Activated T-cell treated with anti-CD3 and anti-CD28 coated beads for 4 hours (primary cell): Measurements from ENCODE around the gene UVRAG.
"Not testable (repeated sequence)": the region's sequence is repeated elsewhere in the genome, so short reads cannot be mapped to it uniquely, and the experiment has no call there.

Experiments
- DNase-seq: peaks from one replicate; pipeline ENCODE4 v3.0.0-alpha.2; 2020

UVRAG gene

DNA sequence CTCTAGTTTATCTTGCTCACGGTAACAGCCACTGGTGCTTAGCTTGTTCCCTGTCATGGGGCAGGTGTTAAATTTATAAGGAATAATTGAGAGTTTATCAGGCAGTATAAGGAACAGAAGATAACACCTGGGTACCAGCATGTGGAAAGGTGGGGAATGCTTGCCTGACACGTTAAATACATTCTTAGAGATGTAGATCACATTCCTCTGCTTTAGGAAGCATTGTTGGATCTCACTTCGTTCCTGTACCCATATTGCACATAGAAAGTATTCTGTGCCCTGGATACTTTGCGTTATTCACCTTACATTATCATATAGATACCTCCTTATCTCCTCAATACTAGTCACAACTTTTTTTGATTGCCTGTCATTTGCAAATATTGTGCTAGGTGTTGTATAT, 114.7 kb downstream of the UVRAG start:
- no peak for DNase-seq

- DNase-seq: no peak
Measured at GRCh38 chr11:75930534-75930933, 115.5 kb downstream of the UVRAG start.

- no peak for DNase-seq
Measured at GRCh38 chr11:75931124-75931523, 116.1 kb downstream of the UVRAG start.

- DNase-seq: not testable (repeated sequence)
Measured at GRCh38 chr11:75933736-75934135, 118.7 kb downstream of the UVRAG start.

DNA sequence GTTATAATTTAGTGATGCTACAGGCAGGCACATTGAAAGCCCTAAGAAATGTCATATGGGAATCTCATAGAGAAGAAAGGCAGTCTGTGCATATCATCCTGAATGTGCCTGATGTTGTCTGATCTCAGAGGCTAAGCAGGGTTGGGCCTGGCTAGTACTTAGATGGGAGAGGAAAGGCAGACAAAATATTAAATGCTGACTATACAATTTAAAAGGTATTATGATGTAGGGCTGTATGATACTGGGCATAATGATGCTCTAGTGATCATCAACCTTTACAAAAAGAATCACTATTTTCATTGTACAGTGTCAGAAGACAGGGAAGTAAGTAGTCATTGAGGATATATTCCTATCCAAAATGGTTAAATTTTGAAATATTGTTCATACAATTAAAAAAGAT, 119.8 kb downstream of the UVRAG start:
- no peak for DNase-seq

DNA sequence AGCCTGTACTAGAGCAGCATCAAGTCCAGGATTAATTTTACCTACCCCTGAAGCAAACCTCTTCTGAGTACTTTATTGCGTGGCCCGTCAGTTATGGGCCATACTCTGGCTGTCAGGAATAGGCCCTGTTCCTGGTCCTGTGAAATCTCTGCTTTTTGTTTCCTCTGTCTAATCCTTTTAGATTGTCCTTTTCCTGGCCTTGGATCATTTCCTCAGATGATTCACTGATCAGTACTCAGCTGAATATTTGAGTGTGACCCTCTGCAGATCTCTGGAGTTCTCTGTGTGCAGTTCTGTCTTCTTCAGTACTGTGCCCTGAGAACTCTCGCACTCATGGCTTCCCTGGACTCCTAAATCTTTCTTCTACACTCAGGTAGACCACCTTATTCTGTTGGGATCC, 123.5 kb downstream of the UVRAG start:
- no peak for DNase-seq

DNA sequence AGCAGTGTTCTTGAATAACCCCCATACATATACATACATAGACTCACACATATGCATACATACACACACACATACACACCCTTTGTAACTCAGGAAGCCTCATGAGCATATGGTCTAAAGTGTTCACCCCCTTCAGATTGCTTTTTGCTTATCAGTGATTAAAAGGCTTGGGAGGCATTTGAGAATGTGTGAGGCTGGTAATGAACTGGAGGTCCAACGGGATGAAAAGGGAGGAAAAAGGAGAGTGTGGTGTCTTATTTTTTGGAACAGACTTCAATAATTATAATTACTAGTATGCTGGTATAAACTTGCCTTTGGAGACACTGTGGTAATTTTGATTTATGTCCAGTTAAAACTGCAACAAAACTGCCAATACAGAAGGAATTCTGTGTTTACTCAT, 124.5 kb downstream of the UVRAG start:
- no peak for DNase-seq

GRCh38 chr11:75939992-75940391, 125.0 kb downstream of the UVRAG start:
- DNase-seq: no peak

GRCh38 chr11:75940911-75941310, 125.9 kb downstream of the UVRAG start:
- no peak for DNase-seq

DNA sequence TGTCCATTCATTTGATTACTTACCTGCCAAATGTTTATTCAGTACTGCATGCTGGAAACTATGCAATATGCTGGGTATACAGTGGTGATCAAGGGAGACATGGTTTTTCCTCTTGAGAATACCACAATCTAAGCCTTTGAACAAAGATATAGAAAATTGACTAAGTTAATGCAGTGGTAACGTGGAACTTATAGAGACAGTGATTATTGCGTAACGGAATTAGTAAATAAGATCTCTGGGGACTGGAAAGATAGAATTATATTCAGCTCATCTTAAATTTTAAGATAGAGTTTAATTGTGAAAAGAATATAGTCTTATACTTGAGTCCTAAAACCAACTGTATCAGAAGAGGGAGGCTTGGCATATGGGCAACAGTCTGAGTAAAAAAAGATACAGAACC, 129.5 kb downstream of the UVRAG start:
- DNase-seq: no peak

DNA sequence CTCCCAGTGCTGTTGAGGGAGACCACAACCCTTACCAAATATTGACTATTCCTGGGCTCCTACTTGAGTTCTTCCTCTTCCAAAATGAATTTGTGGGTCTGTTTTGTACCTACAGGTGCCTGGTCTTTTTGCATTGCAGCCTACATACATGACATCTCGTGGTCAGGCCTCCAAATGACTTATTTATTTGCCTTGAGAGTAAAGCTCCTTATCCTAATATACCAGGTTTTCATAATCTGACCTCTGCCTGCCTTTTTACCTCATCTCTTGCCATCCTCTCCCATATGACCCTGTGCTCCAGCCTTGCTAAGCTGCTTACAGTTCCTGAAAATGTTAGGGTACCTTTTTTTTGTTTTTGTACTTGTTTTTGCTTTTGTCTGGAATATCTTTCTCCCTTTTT, 130.4 kb downstream of the UVRAG start:
- DNase-seq: no peak

GRCh38 chr11:75945947-75946346, 130.9 kb downstream of the UVRAG start:
- no peak for DNase-seq

GRCh38 chr11:75946531-75947530, 131.8 kb downstream of the UVRAG start:
- no peak for DNase-seq

DNA sequence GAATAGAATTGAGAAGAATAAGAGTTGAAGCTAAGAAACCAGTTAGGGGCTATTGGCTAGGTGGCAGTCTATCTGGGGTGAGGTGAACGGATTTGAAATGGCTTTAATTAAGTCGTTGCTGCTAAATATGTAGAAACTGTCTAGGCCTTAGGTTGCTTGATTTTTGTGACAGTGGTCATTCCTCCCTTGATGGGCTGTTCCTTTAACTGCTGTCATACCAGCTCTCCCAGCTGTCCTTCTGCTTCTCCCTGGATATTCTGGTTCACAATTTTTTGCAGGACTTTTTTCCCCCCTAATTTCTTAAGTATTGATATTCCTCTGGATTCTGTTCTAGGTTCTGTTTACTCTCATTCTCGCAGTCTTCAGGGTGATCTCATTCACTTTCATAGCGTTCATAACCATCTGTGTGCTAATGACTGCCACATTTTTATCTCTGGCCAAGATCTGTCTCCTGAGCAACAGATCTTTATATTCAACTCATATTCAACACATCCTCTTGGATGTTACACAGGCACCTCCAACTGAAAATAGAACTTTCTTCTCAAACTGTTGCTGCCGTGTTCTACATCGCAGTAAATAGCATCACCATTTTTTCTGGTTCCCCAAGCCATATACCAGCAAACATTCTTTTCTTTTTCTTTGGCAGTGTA, 134.1 kb downstream of the UVRAG start:
- no peak for DNase-seq

DNA sequence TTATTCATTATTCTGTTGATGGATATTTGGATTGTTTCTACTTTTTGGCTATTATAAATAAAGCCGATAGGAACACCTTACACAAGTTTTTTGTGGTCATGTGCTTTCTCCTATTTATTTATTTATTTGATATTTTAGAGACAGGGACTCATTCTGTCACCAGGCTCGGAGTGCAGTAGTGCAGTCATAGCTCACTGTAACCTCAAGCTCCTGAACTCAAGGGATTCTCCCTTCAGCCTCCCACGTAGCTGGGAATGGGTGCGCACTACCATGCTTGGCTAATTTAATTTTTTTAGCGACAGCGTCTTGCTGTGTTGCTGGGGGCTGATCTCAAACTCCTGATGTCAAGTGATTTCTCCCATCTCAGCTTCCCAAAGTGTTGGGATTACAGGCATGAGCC, 135.1 kb downstream of the UVRAG start:
- no peak for DNase-seq

DNA sequence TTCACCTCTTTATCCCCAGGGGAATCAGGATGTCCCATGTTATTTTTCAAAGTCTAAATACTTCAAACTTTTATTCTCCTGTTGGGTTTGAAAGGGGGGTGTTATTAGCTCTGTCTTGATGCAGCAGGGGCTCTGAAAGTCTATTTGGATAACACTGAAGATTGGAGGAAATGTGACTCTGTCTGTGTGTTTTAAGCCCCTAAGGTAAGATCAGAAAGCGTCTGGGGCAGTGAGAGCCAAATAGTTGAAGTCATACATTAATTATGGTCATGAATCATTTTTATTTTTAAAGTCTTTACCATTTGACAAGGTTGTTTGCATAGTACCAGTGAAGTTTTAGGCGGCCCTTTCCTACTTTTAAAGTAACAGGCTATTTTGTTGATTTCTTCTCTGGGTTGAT, 139.0 kb downstream of the UVRAG start:
- no peak for DNase-seq

- no peak for DNase-seq
Measured at GRCh38 chr11:75955443-75955842, 140.4 kb downstream of the UVRAG start.

DNA sequence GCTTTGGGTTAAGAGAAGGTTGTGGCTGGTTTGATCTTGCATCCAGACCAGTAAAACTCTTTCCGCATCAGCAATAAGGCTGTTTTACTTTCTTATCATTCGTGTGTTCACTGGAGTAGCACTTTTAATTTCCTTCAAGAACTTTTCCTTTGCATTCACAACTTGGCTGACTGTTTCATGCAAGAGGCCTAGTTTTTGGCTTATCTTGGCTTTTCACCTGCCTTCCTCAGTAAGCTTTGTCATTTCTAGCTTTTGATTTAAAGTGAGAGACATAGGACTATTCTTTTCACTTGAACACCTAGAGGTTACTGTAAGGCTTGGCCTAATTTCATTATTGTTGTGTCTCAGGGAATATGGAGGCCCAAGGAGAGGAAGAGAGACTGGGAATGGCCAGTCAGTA, 144.5 kb downstream of the UVRAG start:
- DNase-seq: no peak

- no peak for DNase-seq
Measured at GRCh38 chr11:75964071-75964470, 149.1 kb downstream of the UVRAG start.

GRCh38 chr11:75966537-75967287, 151.7 kb downstream of the UVRAG start:
- DNase-seq: no peak

DNA sequence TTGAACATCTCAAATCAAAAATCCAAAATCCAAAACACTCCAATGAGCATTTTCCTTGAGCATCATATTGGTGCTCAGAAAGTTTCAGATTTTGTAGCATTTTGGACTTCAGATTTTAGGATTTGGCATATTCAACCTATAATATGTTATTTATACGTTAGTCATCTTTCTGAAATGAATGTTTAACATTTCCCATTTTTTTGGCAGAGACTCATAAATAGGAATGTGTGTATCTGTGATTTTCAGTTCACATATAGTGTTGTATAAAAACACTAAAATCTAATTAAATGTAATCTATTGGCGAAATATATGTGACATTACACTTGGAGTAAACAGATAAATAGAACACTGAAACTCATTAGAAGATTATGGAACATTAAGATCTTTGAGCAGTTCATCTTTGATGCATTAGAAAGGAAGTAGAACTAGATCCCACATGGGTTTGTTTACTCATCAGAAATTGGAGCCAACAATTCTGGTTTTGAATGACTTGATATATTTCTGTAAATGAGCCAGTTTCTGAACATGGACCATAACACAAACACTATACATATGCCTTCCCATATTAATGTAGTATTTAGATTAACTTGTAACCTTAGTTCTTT, 153.1 kb downstream of the UVRAG start:
- no peak for DNase-seq

DNA sequence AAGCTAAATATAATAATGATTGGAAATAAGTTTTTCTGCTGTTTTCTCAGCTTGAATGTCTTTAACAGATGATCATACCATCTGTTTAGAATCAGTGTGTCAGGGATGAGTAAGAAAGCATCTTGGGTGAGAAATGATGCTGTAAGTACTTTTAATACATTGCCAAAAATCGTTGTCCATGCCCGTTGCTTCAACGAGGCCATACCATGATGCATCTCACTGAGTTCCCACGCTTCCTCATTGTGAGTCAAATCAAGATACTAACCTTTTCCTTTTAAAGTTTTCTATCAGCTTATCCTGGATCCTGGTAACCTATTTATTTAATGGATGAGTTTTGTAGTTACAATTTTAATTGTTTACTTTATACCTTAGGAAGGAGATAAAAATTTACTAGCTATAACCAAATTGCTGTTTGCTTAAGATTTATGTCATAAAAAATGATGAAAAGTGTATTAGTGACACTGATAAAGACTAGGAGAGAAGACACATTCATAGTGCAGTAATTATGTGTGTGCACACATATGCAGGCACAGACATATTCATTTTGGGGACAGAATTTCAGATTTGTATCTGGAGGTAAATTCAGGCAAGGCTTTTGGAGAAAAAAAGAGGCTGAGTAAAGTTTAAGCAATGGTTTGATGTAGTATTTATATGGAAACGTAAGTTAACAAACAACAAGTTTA, 154.8 kb downstream of the UVRAG start:
- no peak for DNase-seq
